Pons (tissue), 1 donor: Measurements from ENCODE around the gene DIP2C.
A peak's percentile ranks its signal among the peaks of the same experiment; 100 is the strongest.
"Not testable (repeated sequence)": the region's sequence is repeated elsewhere in the genome, so short reads cannot be mapped to it uniquely, and the experiment has no call there.

ENCODE experiments used
- DNase-seq: peaks from one replicate; pipeline ENCODE4 v3.0.0-alpha.2; 2016; ENCODE audit warnings: low spot score

Gene DIP2C

GRCh38 chr10:596131-596530 is 93.3 kb downstream of the DIP2C start:
- DNase-seq = not testable (repeated sequence)

- no peak for DNase-seq
Observed at GRCh38 chr10:595473-595872, 94.0 kb downstream of the DIP2C start.

- DNase-seq = no peak
Observed at GRCh38 chr10:594584-595270, 94.7 kb downstream of the DIP2C start.

- DNase-seq = no peak
Observed at GRCh38 chr10:593901-594457, 95.5 kb downstream of the DIP2C start.

GRCh38 chr10:593421-593820 is 96.0 kb downstream of the DIP2C start:
- DNase-seq = no peak

GRCh38 chr10:593016-593415 is 96.5 kb downstream of the DIP2C start:
- DNase-seq = no peak

GRCh38 chr10:591646-592045 is 97.8 kb downstream of the DIP2C start:
- DNase-seq = no peak

GRCh38 chr10:590721-591120 is 98.7 kb downstream of the DIP2C start:
- no peak for DNase-seq

- no peak for DNase-seq
Observed at GRCh38 chr10:589961-590680, 99.3 kb downstream of the DIP2C start.

- peak; percentile 45 for DNase-seq
Observed at GRCh38 chr10:588246-589165, 101.0 kb downstream of the DIP2C start.

- DNase-seq = no peak
Observed at GRCh38 chr10:586716-587115, 102.8 kb downstream of the DIP2C start.

GRCh38 chr10:586151-586550 is 103.3 kb downstream of the DIP2C start:
- DNase-seq = no peak

GRCh38 chr10:585502-585901 is 104.0 kb downstream of the DIP2C start:
- DNase-seq = no peak

GRCh38 chr10:584497-585290 is 104.8 kb downstream of the DIP2C start:
- not testable (repeated sequence) for DNase-seq

GRCh38 chr10:583433-583832 is 106.0 kb downstream of the DIP2C start:
- DNase-seq = no peak

- DNase-seq = no peak
Observed at GRCh38 chr10:581776-582330, 107.6 kb downstream of the DIP2C start.

GRCh38 chr10:580778-581177 is 108.7 kb downstream of the DIP2C start:
- DNase-seq = peak; percentile 22

- DNase-seq = no peak
Observed at GRCh38 chr10:576130-576465, 113.4 kb downstream of the DIP2C start.

- no peak for DNase-seq
Observed at GRCh38 chr10:575402-576129, 113.9 kb downstream of the DIP2C start.

GRCh38 chr10:572696-573095 is 116.8 kb downstream of the DIP2C start:
- DNase-seq = no peak
